GM19025 (cell line): ENCODE results near the gene DNAH14.
"Not testable (repeated sequence)": the region's sequence is repeated elsewhere in the genome, so short reads cannot be mapped to it uniquely, and the experiment has no call there.

Experiments used
- ATAC-seq: cut with Tn5 transposase; IDR thresholded peaks from one replicate; pipeline ENCODE4 v1.9.1; 2021; ENCODE audit warnings: mild to moderate bottlenecking, low read depth, moderate library complexity; ENCODE audit not compliant: unreplicated experiment

Gene DNAH14

GRCh38 chr1:224929335-224930237, at the start of gene DNAH14:
DNAH14 (plus strand) TSS chr1:224929675; CDS start chr1:224952703, 23,028 bp downstream.
- peak; percentile 61 for ATAC-seq

GRCh38 chr1:224880593-224881307, 48.7 kb upstream of the DNAH14 start:
- ATAC-seq, result no peak

- not testable (repeated sequence) for ATAC-seq
These were observed 48.2 kb upstream of the DNAH14 start for GRCh38 chr1:224881308-224881692.

- ATAC-seq, result no peak
These were observed 47.7 kb upstream of the DNAH14 start for GRCh38 chr1:224881762-224882211.

GRCh38 chr1:224882264-224882663, 47.2 kb upstream of the DNAH14 start:
- ATAC-seq, result no peak

GRCh38 chr1:224883091-224883490, 46.4 kb upstream of the DNAH14 start:
- ATAC-seq, result no peak

- ATAC-seq, result no peak
These were observed 45.1 kb upstream of the DNAH14 start for GRCh38 chr1:224884361-224884801.

- ATAC-seq, result not testable (repeated sequence)
These were observed 44.1 kb upstream of the DNAH14 start for GRCh38 chr1:224885376-224885775.

- ATAC-seq, result no peak
These were observed 34.6 kb upstream of the DNAH14 start for GRCh38 chr1:224894915-224895314.

- ATAC-seq, result no peak
These were observed 33.2 kb upstream of the DNAH14 start for GRCh38 chr1:224896130-224896781.

GRCh38 chr1:224897529-224898327, 31.7 kb upstream of the DNAH14 start:
- ATAC-seq, result no peak

- ATAC-seq, result no peak
These were observed 30.5 kb upstream of the DNAH14 start for GRCh38 chr1:224898937-224899336.

GRCh38 chr1:224900062-224900630, 29.3 kb upstream of the DNAH14 start:
- no peak for ATAC-seq

- ATAC-seq, result no peak
These were observed 28.2 kb upstream of the DNAH14 start for GRCh38 chr1:224901087-224901810.

- ATAC-seq, result no peak
These were observed 25.5 kb upstream of the DNAH14 start for GRCh38 chr1:224903955-224904354.

GRCh38 chr1:224906340-224906739, 23.1 kb upstream of the DNAH14 start:
- ATAC-seq, result no peak

GRCh38 chr1:224911217-224911616, 18.3 kb upstream of the DNAH14 start:
- no peak for ATAC-seq

GRCh38 chr1:224914292-224914900, 15.1 kb upstream of the DNAH14 start:
- ATAC-seq, result no peak

GRCh38 chr1:224919508-224919907, 10.0 kb upstream of the DNAH14 start:
- no peak for ATAC-seq
